ENCODE results near the gene CNKSR3.

CNKSR3 gene

GRCh38 chr6:154363821-154364220, 146.7 kb downstream of the CNKSR3 start:
- no peaks in the 10 kb centered on the region for H3K27me3 ChIP-seq (ENCODE audit: control insufficient read depth in 3 of 3, insufficient read depth in 3 of 3, low read depth in 1 of 3, low read length in 3 of 3)
- H4K91ac ChIP-seq (ENCODE audit: low read depth, low read length, poor library complexity), result no peak overlapping the region
- H2BK120ac ChIP-seq (ENCODE audit: low read depth, low read length), result no peak overlapping the region
- H2BK12ac ChIP-seq (ENCODE audit: low read length), result no peak overlapping the region
- no peak overlapping the region for H2BK15ac ChIP-seq (ENCODE audit: low read length)
- no peak for DNase-seq (ENCODE audit: low spot score)
- H3K23ac ChIP-seq (ENCODE audit: low read depth, low read length, poor library complexity), result no peak overlapping the region
- no peak overlapping the region for H3K9ac ChIP-seq (ENCODE audit: low read depth, low read length, poor library complexity)
- H3K18ac ChIP-seq (ENCODE audit: low read length), result no peak overlapping the region
- no peak overlapping the region for H3K4ac ChIP-seq (ENCODE audit: low read length)
- H2AFZ ChIP-seq (ENCODE audit: low read length), result no peak overlapping the region
- no peak overlapping the region for H2AK5ac ChIP-seq (ENCODE audit: low read depth, low read length)
- no peaks in the 10 kb centered on the region for H3K9me3 ChIP-seq (replicated peaks in 1 of 2; ENCODE audit: control insufficient read depth in 2 of 2, insufficient read depth in 1 of 2, low read depth in 1 of 2, low read length in 2 of 2)
- no peak overlapping the region for H3K4me3 ChIP-seq (ENCODE audit: low read length in 2 of 2)
- H3K79me1 ChIP-seq (ENCODE audit: low read depth, low read length), result no peaks in the 10 kb centered on the region
- peaks cover 0 to 2% of the 10 kb centered on the region in 2 donors for H3K4me1 ChIP-seq (ENCODE audit: control insufficient read depth in 2 of 2, insufficient read depth in 1 of 2, low read depth in 1 of 2, low read length in 2 of 2)
- no peak overlapping the region for H3K27ac ChIP-seq (replicated peaks; ENCODE audit: low read length)
- H3K36me3 ChIP-seq (replicated peaks in 1 of 2; ENCODE audit: control insufficient read depth in 2 of 2, insufficient read depth in 2 of 2, low read length in 2 of 2), result no peaks in the 10 kb centered on the region
- no peak overlapping the region for H2BK5ac ChIP-seq (ENCODE audit: low read length)
- H3K14ac ChIP-seq (ENCODE audit: low read length), result no peak overlapping the region
- no peak overlapping the region for H3K4me2 ChIP-seq (ENCODE audit: insufficient read depth, low read length, poor library complexity, severe bottlenecking)
- H4K8ac ChIP-seq (ENCODE audit: low read depth, low read length), result no peak overlapping the region
- WGBS, 2 donors (ENCODE audit: extremely low coverage in 2 of 2, insufficient read length in 2 of 2, insufficient replicate concordance in 1 of 2), result no CpG with 5 or more reads among the region's 4 CpGs

GRCh38 chr6:154361476-154361875, 149.0 kb downstream of the CNKSR3 start:
- no peak for DNase-seq (ENCODE audit: low spot score)

GRCh38 chr6:154360476-154360875, 150.0 kb downstream of the CNKSR3 start:
- H3K4me2 ChIP-seq (ENCODE audit: insufficient read depth, low read length, poor library complexity, severe bottlenecking), result no peak overlapping the region
- no peak overlapping the region for H2BK15ac ChIP-seq (ENCODE audit: low read length)
- no peak overlapping the region for H3K4me3 ChIP-seq (ENCODE audit: low read length in 2 of 2)
- no peaks in the 10 kb centered on the region for H3K27me3 ChIP-seq (ENCODE audit: control insufficient read depth in 3 of 3, insufficient read depth in 3 of 3, low read depth in 1 of 3, low read length in 3 of 3)
- H2BK5ac ChIP-seq (ENCODE audit: low read length), result no peak overlapping the region
- H3K4me1 ChIP-seq (ENCODE audit: control insufficient read depth in 2 of 2, insufficient read depth in 1 of 2, low read depth in 1 of 2, low read length in 2 of 2), result peaks cover 0 to 2% of the 10 kb centered on the region in 2 donors
- no peak for DNase-seq (ENCODE audit: low spot score)
- no peaks in the 10 kb centered on the region for H3K79me1 ChIP-seq (ENCODE audit: low read depth, low read length)
- H4K8ac ChIP-seq (ENCODE audit: low read depth, low read length), result no peak overlapping the region
- H3K4ac ChIP-seq (ENCODE audit: low read length), result no peak overlapping the region
- H3K9me3 ChIP-seq (replicated peaks in 1 of 2; ENCODE audit: control insufficient read depth in 2 of 2, insufficient read depth in 1 of 2, low read depth in 1 of 2, low read length in 2 of 2), result no peaks in the 10 kb centered on the region
- no peak overlapping the region for H3K9ac ChIP-seq (ENCODE audit: low read depth, low read length, poor library complexity)
- no CpG with 5 or more reads among the region's 3 CpGs for WGBS, 2 donors (ENCODE audit: extremely low coverage in 2 of 2, insufficient read length in 2 of 2, insufficient replicate concordance in 1 of 2)
- no peak overlapping the region for H2BK120ac ChIP-seq (ENCODE audit: low read depth, low read length)
- no peak overlapping the region for H2AFZ ChIP-seq (ENCODE audit: low read length)
- H2AK5ac ChIP-seq (ENCODE audit: low read depth, low read length), result no peak overlapping the region
- no peak overlapping the region for H3K23ac ChIP-seq (ENCODE audit: low read depth, low read length, poor library complexity)
- H3K36me3 ChIP-seq (replicated peaks in 1 of 2; ENCODE audit: control insufficient read depth in 2 of 2, insufficient read depth in 2 of 2, low read length in 2 of 2), result no peaks in the 10 kb centered on the region
- no peak overlapping the region for H4K91ac ChIP-seq (ENCODE audit: low read depth, low read length, poor library complexity)
- H2BK12ac ChIP-seq (ENCODE audit: low read length), result no peak overlapping the region
- no peak overlapping the region for H3K14ac ChIP-seq (ENCODE audit: low read length)
- no peak overlapping the region for H3K27ac ChIP-seq (replicated peaks; ENCODE audit: low read length)
- H3K18ac ChIP-seq (ENCODE audit: low read length), result no peak overlapping the region

More at GRCh38 chr6:154361476-154361875, 149.0 kb downstream of the CNKSR3 start:
- Histone ChIP-seq H2AFZ (ENCODE audit: low read length) (no peak overlapping the region), H3K18ac (ENCODE audit: low read length) (no peak overlapping the region), H3K14ac (ENCODE audit: low read length) (no peak overlapping the region), H4K91ac (ENCODE audit: low read depth, low read length, poor library complexity) (no peak overlapping the region), H3K27ac (replicated peaks; ENCODE audit: low read length) (no peak overlapping the region), H3K27me3 (ENCODE audit: control insufficient read depth in 3 of 3, insufficient read depth in 3 of 3, low read depth in 1 of 3, low read length in 3 of 3) (no peaks in the 10 kb centered on the region), H3K4me3 (ENCODE audit: low read length in 2 of 2) (no peak overlapping the region), H3K23ac (ENCODE audit: low read depth, low read length, poor library complexity) (no peak overlapping the region), H2BK15ac (ENCODE audit: low read length) (no peak overlapping the region), H3K4me2 (ENCODE audit: insufficient read depth, low read length, poor library complexity, severe bottlenecking) (no peak overlapping the region), H3K4me1 (ENCODE audit: control insufficient read depth in 2 of 2, insufficient read depth in 1 of 2, low read depth in 1 of 2, low read length in 2 of 2) (peaks cover 0 to 2% of the 10 kb centered on the region in 2 donors), H3K79me1 (ENCODE audit: low read depth, low read length) (no peaks in the 10 kb centered on the region), H2BK120ac (ENCODE audit: low read depth, low read length) (no peak overlapping the region), H2AK5ac (ENCODE audit: low read depth, low read length) (no peak overlapping the region), H3K4ac (ENCODE audit: low read length) (no peak overlapping the region), H3K36me3 (replicated peaks in 1 of 2; ENCODE audit: control insufficient read depth in 2 of 2, insufficient read depth in 2 of 2, low read length in 2 of 2) (no peaks in the 10 kb centered on the region), H4K8ac (ENCODE audit: low read depth, low read length) (no peak overlapping the region), H2BK12ac (ENCODE audit: low read length) (no peak overlapping the region), H3K9me3 (replicated peaks in 1 of 2; ENCODE audit: control insufficient read depth in 2 of 2, insufficient read depth in 1 of 2, low read depth in 1 of 2, low read length in 2 of 2) (no peaks in the 10 kb centered on the region), H3K9ac (ENCODE audit: low read depth, low read length, poor library complexity) (no peak overlapping the region), H2BK5ac (ENCODE audit: low read length) (no peak overlapping the region)
- WGBS, 2 donors (ENCODE audit: extremely low coverage in 2 of 2, insufficient read length in 2 of 2, insufficient replicate concordance in 1 of 2), result 100% methylated on average over 1 of the region's 5 CpGs; no CpG with 5 or more reads in 1 of the 2 donors

- Histone ChIP-seq H3K27ac (replicated peaks; ENCODE audit: low read length) (no peak overlapping the region), H3K9me3 (replicated peaks in 1 of 2; ENCODE audit: control insufficient read depth in 2 of 2, insufficient read depth in 1 of 2, low read depth in 1 of 2, low read length in 2 of 2) (no peaks in the 10 kb centered on the region), H2BK120ac (ENCODE audit: low read depth, low read length) (no peak overlapping the region), H3K14ac (ENCODE audit: low read length) (no peak overlapping the region), H2AFZ (ENCODE audit: low read length) (no peak overlapping the region), H3K27me3 (ENCODE audit: control insufficient read depth in 3 of 3, insufficient read depth in 3 of 3, low read depth in 1 of 3, low read length in 3 of 3) (no peaks in the 10 kb centered on the region), H3K4ac (ENCODE audit: low read length) (no peak overlapping the region), H3K4me2 (ENCODE audit: insufficient read depth, low read length, poor library complexity, severe bottlenecking) (no peak overlapping the region), H4K91ac (ENCODE audit: low read depth, low read length, poor library complexity) (no peak overlapping the region), H3K4me3 (ENCODE audit: low read length in 2 of 2) (no peak overlapping the region), H3K79me1 (ENCODE audit: low read depth, low read length) (no peaks in the 10 kb centered on the region), H3K23ac (ENCODE audit: low read depth, low read length, poor library complexity) (no peak overlapping the region), H2BK15ac (ENCODE audit: low read length) (no peak overlapping the region), H2BK12ac (ENCODE audit: low read length) (no peak overlapping the region), H2AK5ac (ENCODE audit: low read depth, low read length) (no peak overlapping the region), H3K36me3 (replicated peaks in 1 of 2; ENCODE audit: control insufficient read depth in 2 of 2, insufficient read depth in 2 of 2, low read length in 2 of 2) (no peaks in the 10 kb centered on the region), H3K18ac (ENCODE audit: low read length) (no peak overlapping the region), H4K8ac (ENCODE audit: low read depth, low read length) (no peak overlapping the region), H3K4me1 (ENCODE audit: control insufficient read depth in 2 of 2, insufficient read depth in 1 of 2, low read depth in 1 of 2, low read length in 2 of 2) (peaks cover 0 to 2% of the 10 kb centered on the region in 2 donors), H2BK5ac (ENCODE audit: low read length) (no peak overlapping the region), H3K9ac (ENCODE audit: low read depth, low read length, poor library complexity) (no peak overlapping the region)
- no CpG with 5 or more reads among the region's 4 CpGs for WGBS, 2 donors (ENCODE audit: extremely low coverage in 2 of 2, insufficient read length in 2 of 2, insufficient replicate concordance in 1 of 2)
- DNase-seq (ENCODE audit: low spot score), result no peak
These were observed 150.8 kb downstream of the CNKSR3 start for GRCh38 chr6:154359679-154360078.
